AG09309 (cell line): Measurements from ENCODE around the gene CHCHD3.

Experiments
- DNase-seq: peaks from one replicate; pipeline ENCODE4 v3.0.0-alpha.2; 2010; ENCODE audit warnings: low read depth
- H3K4me3 ChIP-seq: 2 replicates; pipeline ENCODE4 v1.5.1; 2011; ENCODE audit warnings: mild to moderate bottlenecking, low read depth, low read length, moderate library complexity; ENCODE audit not compliant: control insufficient read depth
- CTCF ChIP-seq: IDR thresholded peaks from 2 replicates; pipeline ENCODE4 v1.5.1; 2011; ENCODE audit warnings: mild to moderate bottlenecking, low read depth, low read length, inconsistent platforms; ENCODE audit not compliant: insufficient read depth, control insufficient read depth; ENCODE audit errors: missing control alignments

The CHCHD3 gene

GRCh38 chr7:132993377-132994013 is 88.4 kb downstream of the CHCHD3 start:
- no peak overlapping the region for H3K4me3 ChIP-seq
- no peak for DNase-seq
- no peak for TF ChIP-seq CTCF

- TF ChIP-seq CTCF: no peak
- DNase-seq: no peak
- H3K4me3 ChIP-seq: no peak overlapping the region
Measured at GRCh38 chr7:132991615-132992587, 90.0 kb downstream of the CHCHD3 start.

- DNase-seq: no peak
- H3K4me3 ChIP-seq: no peak overlapping the region
- no peak for TF ChIP-seq CTCF
Measured at GRCh38 chr7:132988117-132988516, 93.8 kb downstream of the CHCHD3 start.

GRCh38 chr7:132980402-132980801 is 101.5 kb downstream of the CHCHD3 start:
- H3K4me3 ChIP-seq: no peak overlapping the region
- no peak for DNase-seq
- TF ChIP-seq CTCF: no peak

- no peak for DNase-seq
- no peak overlapping the region for H3K4me3 ChIP-seq
- no peak for TF ChIP-seq CTCF
Measured at GRCh38 chr7:132979524-132979923, 102.4 kb downstream of the CHCHD3 start.

GRCh38 chr7:132977234-132977633 is 104.7 kb downstream of the CHCHD3 start:
- no peak for DNase-seq
- TF ChIP-seq CTCF: no peak
- H3K4me3 ChIP-seq: no peak overlapping the region
